Measurements from ENCODE around the gene C12orf76.
"Not testable (repeated sequence)": the region's sequence is repeated elsewhere in the genome, so short reads cannot be mapped to it uniquely, and the experiment has no call there.

Gene C12orf76

GRCh38 chr12:110012659-110013058, 35.7 kb downstream of the C12orf76 start:
- no peak for DNase-seq (ENCODE audit: low read depth)
- TF ChIP-seq, protein P1, sequence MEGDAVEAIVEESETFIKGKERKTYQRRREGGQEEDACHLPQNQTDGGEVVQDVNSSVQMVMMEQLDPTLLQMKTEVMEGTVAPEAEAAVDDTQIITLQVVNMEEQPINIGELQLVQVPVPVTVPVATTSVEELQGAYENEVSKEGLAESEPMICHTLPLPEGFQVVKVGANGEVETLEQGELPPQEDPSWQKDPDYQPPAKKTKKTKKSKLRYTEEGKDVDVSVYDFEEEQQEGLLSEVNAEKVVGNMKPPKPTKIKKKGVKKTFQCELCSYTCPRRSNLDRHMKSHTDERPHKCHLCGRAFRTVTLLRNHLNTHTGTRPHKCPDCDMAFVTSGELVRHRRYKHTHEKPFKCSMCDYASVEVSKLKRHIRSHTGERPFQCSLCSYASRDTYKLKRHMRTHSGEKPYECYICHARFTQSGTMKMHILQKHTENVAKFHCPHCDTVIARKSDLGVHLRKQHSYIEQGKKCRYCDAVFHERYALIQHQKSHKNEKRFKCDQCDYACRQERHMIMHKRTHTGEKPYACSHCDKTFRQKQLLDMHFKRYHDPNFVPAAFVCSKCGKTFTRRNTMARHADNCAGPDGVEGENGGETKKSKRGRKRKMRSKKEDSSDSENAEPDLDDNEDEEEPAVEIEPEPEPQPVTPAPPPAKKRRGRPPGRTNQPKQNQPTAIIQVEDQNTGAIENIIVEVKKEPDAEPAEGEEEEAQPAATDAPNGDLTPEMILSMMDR (conservative IDR thresholded peaks at IDR 0.05; ENCODE audit: low read length): no peak
- no peak overlapping the region for H3K4me3 ChIP-seq (ENCODE audit: low read length)

DNA sequence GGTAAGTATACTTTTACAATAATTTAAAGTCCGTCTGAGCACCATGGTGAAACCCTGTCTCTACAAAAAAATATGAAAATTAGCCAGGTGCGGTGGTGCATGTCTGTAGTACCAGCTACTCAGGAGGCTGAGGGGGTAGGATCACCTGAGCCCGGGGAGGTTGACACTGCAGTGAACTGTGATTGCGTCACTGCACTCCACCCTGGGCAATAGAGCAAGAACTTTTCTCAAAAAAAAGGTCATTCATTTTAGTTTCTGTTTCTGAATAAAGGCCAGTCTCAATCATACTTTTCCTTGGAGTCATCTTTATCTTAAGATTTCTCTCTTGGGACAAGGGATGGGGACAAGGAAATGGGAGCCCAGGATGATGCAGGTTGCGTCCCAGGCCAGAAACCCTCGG, 36.2 kb downstream of the C12orf76 start:
- H3K4me3 ChIP-seq (ENCODE audit: low read length): no peak overlapping the region
- DNase-seq (ENCODE audit: low read depth): no peak
- TF ChIP-seq, protein P1 (conservative IDR thresholded peaks at IDR 0.05; ENCODE audit: low read length): no peak

DNA sequence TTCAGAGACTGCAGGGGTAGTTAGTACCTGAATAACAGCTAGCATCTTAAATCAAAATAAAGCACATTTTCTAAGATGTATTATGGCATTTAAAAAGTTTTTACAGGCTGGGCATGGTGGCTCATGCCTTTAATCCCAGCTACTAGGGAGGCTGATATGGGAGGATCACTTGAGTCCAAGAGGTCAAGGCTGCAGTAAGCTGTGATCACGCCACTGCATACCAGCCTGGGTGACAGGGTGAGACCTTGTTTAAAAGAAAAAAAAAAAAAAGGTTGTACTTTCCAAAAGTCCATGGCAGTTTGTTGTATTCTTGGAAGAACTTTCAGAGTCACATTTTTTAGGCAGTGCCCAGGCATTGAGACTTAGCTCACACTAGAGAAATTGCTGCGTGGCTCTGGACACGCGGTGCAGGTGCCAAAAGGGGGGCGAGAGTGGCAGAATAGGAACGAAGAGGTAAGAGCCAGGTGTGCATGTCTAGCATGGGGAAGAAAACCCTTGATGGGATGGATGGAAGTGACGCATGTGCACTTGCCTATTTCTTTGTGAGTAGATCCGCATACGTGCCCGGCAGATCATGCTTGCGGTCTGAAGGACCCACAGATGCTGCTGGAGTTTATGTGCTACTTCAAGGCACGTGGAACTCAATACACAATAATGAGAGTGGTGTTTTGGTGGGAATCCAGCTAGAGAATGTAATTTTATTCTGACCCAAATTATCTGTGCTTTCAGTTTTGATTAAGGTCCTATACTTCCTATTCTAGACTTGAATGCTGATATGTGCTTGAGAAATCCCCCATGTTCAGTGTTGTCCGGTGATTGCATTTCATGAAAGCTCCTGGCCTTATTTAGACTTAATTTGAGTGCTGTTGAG, 37.2 kb downstream of the C12orf76 start:
- no peak overlapping the region for H3K4me3 ChIP-seq (ENCODE audit: low read length)
- TF ChIP-seq, protein P1 (conservative IDR thresholded peaks at IDR 0.05; ENCODE audit: low read length): no peak
- DNase-seq (ENCODE audit: low read depth): no peak

GRCh38 chr12:110008681-110009398, 39.5 kb downstream of the C12orf76 start:
- H3K4me3 ChIP-seq (ENCODE audit: low read length): not testable (repeated sequence)

GRCh38 chr12:110007881-110008280, 40.4 kb downstream of the C12orf76 start:
- no peak for DNase-seq (ENCODE audit: low read depth)
- TF ChIP-seq, protein P1 (conservative IDR thresholded peaks at IDR 0.05; ENCODE audit: low read length): no peak
- no peak overlapping the region for H3K4me3 ChIP-seq (ENCODE audit: low read length)

More at GRCh38 chr12:110008681-110009398, 39.5 kb downstream of the C12orf76 start:
- DNase-seq (ENCODE audit: low read depth): not testable (repeated sequence)

- TF ChIP-seq, protein P1 (conservative IDR thresholded peaks at IDR 0.05; ENCODE audit: low read length): no peak
- H3K4me3 ChIP-seq (ENCODE audit: low read length): no peak overlapping the region
- no peak for DNase-seq (ENCODE audit: low read depth)
Measured at GRCh38 chr12:110006115-110006514, 42.2 kb downstream of the C12orf76 start.

- DNase-seq (ENCODE audit: low read depth): no peak
- TF ChIP-seq, protein P1 (conservative IDR thresholded peaks at IDR 0.05; ENCODE audit: low read length): no peak
- no peak overlapping the region for H3K4me3 ChIP-seq (ENCODE audit: low read length)
Measured at GRCh38 chr12:110005319-110005973, 42.9 kb downstream of the C12orf76 start.

All from AG10803 (cell line).